Dedifferentiated amniotic fluid mesenchymal stem cell (primary cell): ENCODE results near the gene SPACA4.
A peak's percentile ranks its signal among the peaks of the same experiment; 100 is the strongest.
"Not testable (repeated sequence)": the region's sequence is repeated elsewhere in the genome, so short reads cannot be mapped to it uniquely, and the experiment has no call there.

Experiments used
- DNase-seq: peaks from one replicate; pipeline ENCODE4 v3.0.0-alpha.2; 2016; ENCODE audit errors: extremely low spot score

The SPACA4 gene

GRCh38 chr19:48618278-48618915, 11.9 kb downstream of the SPACA4 start:
- no peak for DNase-seq

DNA sequence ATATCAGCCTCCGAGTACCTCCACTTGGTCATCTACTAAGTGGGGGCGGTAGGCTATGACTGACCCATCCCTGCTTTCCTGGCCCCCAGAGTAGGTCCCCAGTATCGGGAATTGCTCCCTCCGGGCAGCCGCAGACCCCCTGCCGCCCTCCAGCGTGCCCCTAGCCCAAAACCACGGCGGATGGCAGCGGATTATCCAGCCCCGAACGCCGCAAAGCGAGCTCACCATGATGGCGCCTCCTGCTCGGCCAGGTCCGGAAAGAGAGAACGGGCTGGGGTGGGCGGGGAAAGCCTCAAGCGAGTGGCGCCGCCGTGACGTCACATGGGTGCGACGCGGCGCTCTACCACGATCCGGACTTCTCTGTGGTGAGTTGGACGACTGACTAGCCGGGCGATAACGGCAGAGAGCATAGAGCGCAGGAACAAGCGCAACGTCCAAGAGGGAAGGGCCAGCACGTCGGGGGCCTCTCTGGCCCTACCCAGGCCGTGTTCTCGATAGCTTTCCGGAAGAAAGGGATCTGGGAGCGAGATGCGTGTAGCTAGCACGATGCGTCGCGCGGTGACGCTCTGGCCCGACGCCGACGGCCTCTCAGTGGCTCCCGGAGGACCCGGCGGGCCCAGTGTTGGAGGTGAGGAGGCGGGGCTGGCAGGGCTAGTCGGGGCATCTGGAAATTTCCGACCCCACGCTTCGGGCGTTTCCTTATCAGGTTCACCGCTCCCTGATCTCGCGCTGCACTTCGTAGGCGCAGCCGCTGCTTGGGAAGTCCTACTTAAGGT, 12.6 kb downstream of the SPACA4 start, which contains the start of the genes RPL18 and SPHK2:
TSS of gene RPL18 (minus strand) at position 263 of the 776 bp plus-strand sequence. CDS start at position 228, 35 bp downstream.
TSS of gene SPHK2 (plus strand) at position 591 of the 776 bp plus-strand sequence. CDS start 1,009 bp downstream, outside the sequence.
- DNase-seq = peak; percentile 99

- DNase-seq = no peak
Observed at GRCh38 chr19:48619692-48620585, 13.4 kb downstream of the SPACA4 start.

GRCh38 chr19:48623556-48624066, 17.1 kb downstream of the SPACA4 start:
- DNase-seq = no peak

DNA sequence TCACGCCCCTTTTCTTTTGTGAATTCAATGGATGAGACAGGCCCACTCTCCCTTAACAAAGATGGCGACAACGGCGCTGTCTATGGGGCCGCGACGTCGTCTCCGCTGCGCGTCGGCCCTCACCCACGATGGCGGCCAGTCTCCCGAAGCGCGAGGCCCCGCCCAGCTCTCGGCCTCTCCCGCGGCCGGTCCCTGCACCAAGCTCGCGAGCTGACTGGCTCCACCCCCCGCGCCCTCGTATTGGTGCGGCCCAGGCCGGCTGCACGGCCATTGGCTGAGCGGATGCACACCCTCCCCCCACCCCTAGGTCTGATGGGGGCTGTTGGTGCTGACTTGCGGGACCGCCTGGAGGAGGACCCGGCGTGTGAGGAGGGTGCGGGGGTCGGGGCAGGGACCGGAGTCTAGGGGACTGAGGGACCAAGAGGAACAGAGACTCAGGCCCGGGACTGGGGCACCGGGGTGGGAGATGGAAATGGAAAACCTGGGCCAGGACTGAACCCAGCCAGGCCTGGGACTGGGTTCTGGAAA, 17.6 kb downstream of the SPACA4 start:
- peak; percentile 95 for DNase-seq

- no peak for DNase-seq
Observed at GRCh38 chr19:48624791-48625723, 18.5 kb downstream of the SPACA4 start.

- no peak for DNase-seq
Observed at GRCh38 chr19:48625891-48626327, 19.4 kb downstream of the SPACA4 start.

GRCh38 chr19:48627201-48627864, 20.8 kb downstream of the SPACA4 start:
- DNase-seq = no peak

DNA sequence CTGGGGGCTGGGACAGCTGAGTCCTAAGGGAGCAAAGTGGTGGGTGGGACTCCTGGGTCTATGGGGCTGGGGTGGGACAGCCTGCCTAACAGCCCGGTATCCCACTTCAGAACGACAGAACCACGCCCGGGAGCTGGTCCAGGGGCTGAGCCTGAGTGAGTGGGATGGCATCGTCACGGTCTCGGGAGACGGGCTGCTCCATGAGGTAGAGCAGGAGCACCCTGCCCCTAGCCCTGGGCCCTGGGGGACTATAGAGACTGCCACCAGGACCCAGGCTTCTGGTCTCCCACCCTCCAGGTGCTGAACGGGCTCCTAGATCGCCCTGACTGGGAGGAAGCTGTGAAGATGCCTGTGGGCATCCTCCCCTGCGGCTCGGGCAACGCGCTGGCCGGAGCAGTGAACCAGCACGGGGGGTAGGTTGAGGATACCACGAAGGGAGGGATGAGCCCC, 21.3 kb downstream of the SPACA4 start:
- no peak for DNase-seq

- no peak for DNase-seq
Observed at GRCh38 chr19:48628486-48629296, 22.1 kb downstream of the SPACA4 start.

GRCh38 chr19:48629297-48629598, 22.7 kb downstream of the SPACA4 start:
- no peak for DNase-seq

DNA sequence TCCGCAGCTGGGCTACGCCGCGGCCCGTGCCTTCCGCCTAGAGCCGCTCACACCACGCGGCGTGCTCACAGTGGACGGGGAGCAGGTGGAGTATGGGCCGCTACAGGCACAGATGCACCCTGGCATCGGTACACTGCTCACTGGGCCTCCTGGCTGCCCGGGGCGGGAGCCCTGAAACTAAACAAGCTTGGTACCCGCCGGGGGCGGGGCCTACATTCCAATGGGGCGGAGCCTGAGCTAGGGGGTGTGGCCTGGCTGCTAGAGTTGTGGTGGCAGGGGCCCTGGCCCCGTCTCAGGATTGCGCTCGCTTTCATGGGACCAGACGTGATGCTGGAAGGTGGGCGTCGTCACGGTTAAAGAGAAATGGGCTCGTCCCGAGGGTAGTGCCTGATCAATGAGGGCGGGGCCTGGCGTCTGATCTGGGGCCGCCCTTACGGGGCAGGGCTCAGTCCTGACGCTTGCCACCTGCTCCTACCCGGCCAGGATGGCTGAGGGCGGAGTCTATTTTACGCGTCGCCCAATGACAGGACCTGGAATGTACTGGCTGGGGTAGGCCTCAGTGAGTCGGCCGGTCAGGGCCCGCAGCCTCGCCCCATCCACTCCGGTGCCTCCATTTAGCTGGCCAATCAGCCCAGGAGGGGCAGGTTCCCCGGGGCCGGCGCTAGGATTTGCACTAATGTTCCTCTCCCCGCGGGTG, 23.2 kb downstream of the SPACA4 start:
- no peak for DNase-seq

DNA sequence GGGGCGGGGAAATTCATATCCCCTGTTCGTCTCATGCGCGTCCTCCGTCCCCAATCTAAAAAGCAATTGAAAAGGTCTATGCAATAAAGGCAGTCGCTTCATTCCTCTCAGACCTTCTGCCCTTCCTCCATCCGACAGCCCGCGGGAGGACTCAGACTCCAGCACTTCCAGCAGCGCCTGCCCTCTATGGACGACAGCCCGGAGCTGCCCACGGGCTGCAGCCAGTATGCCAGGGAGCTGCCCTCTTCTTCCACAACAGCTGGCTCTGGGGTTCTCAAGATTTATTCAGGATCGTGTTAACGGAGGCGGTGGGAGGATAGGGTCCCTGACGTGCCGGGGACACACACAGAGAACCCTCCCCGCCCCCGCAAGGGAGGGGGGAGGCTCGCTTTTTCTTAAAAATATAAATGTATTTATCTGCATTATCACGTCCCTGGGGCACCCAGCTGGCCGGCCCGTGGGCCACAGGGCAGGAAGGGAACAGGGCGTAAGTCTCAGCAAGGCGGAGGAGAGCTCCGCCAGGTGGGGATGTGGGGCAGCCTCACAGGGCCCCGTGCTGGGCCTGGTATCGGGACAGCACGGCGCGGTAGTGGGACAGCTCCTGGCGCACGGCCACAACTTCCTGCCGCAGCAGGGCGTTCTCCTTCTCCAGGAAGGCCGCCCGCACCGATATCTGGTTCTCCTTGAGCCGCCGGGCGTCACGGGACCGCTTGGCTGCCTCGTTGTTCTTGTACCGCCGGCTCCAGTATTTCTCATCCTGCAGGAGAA, 23.9 kb downstream of the SPACA4 start:
- no peak for DNase-seq

GRCh38 chr19:48631225-48631624, 24.7 kb downstream of the SPACA4 start:
- DNase-seq = no peak

- not testable (repeated sequence) for DNase-seq
Observed at GRCh38 chr19:48632286-48632685, 25.7 kb downstream of the SPACA4 start.

DNA sequence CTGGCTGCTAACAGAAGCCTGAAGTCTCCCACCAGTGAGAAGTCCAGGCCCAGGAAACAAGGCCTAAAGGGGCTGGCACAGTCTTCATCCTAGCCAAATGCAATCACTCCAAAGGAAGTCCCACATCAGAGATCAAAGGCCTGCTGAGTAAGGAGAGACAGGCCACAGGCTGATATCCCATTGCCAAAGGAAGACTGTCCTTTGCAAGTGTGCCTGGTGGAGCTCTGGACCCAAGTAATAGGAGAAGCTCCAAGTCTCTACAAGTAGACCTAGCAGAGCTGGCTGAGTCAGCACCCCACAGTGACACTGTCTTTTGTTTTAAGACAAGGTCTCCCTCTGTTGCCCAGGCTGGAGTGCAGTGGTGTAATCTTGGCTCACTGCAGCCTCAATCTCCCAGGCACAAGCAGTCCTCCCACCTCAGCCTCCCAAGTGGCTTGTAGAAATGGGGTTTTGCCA, 26.2 kb downstream of the SPACA4 start:
- no peak for DNase-seq
